ENCODE measurements around the gene ZSCAN16. TPM values are rescaled to one million over a fixed set of nuclear protein-coding genes. Genes with fewer than 3 reads are reported as not detected.

Gene ZSCAN16
- polyA plus RNA-seq, 1 experiment = 2.3 TPM

GRCh38 chr6:28104392-28105244, 19.8 kb upstream of the ZSCAN16 start:
- CTCF ChIA-PET = interaction anchor here (1.0 to 1.3 kb wide), 9 partner anchors 8 to 252 kb away, joined by 3 to 5 read pairs (median 3); partner anchors contain the start of gene ZSCAN16
- DNase-seq (ENCODE audit: low read depth) = no peak
- POLR2A ChIA-PET = interaction anchor here (1.2 kb wide), 1 partner anchor 33 kb away, joined by 3 read pairs; no protein-coding TSS in a partner anchor

GRCh38 chr6:28105245-28105639, 19.2 kb upstream of the ZSCAN16 start:
- Histone ChIP-seq H3K27me3 (ENCODE audit: control insufficient read depth, insufficient read depth, low read length) (no peaks in the 10 kb centered on the region), H3K36me3 (ENCODE audit: control insufficient read depth, insufficient read depth, low read length) (no peaks in the 10 kb centered on the region), H3K4me3 (ENCODE audit: low read depth, low read length) (peak overlapping the region; percentile 64)
- no peak for TF ChIP-seq CTCF (IDR thresholded peaks at IDR 0.05; ENCODE audit: insufficient read depth, low read depth, low read length)
- ChIA-PET CTCF (interaction anchor here (1.0 to 1.3 kb wide), 8 partner anchors 8 to 251 kb away, joined by 3 to 5 read pairs (median 3); partner anchors contain the start of gene ZSCAN16), POLR2A (interaction anchor here (1.2 kb wide), 1 partner anchor 32 kb away, joined by 3 read pairs; no protein-coding TSS in a partner anchor)
- no peak for DNase-seq (ENCODE audit: low read depth)

More at GRCh38 chr6:28104392-28105244, 19.8 kb upstream of the ZSCAN16 start:
- no peaks in the 10 kb centered on the region for H3K27me3 ChIP-seq (ENCODE audit: control insufficient read depth, insufficient read depth, low read length)
- peak; percentile 81 for TF ChIP-seq CTCF (IDR thresholded peaks at IDR 0.05; ENCODE audit: insufficient read depth, low read depth, low read length)
- H3K4me3 ChIP-seq (ENCODE audit: low read depth, low read length) = peak overlapping the region; percentile 64
- no peaks in the 10 kb centered on the region for H3K36me3 ChIP-seq (ENCODE audit: control insufficient read depth, insufficient read depth, low read length)

- POLR2A ChIA-PET = no interaction called here
- no peaks in the 10 kb centered on the region for H3K36me3 ChIP-seq (ENCODE audit: control insufficient read depth, insufficient read depth, low read length)
- DNase-seq (ENCODE audit: low read depth) = no peak
- CTCF ChIA-PET = interaction anchor here (0.9 to 1.8 kb wide), 2 partner anchors 9 to 249 kb away, joined by 4 to 5 read pairs; no protein-coding TSS in a partner anchor
- no peaks in the 10 kb centered on the region for H3K27me3 ChIP-seq (ENCODE audit: control insufficient read depth, insufficient read depth, low read length)
- TF ChIP-seq CTCF (IDR thresholded peaks at IDR 0.05; ENCODE audit: insufficient read depth, low read depth, low read length) = no peak
- H3K4me3 ChIP-seq (ENCODE audit: low read depth, low read length) = no peak overlapping the region
These were observed 16.9 kb upstream of the ZSCAN16 start for GRCh38 chr6:28107506-28107905.

- CTCF ChIA-PET = no interaction called here
- Histone ChIP-seq H3K27me3 (ENCODE audit: control insufficient read depth, insufficient read depth, low read length) (no peaks in the 10 kb centered on the region), H3K36me3 (ENCODE audit: control insufficient read depth, insufficient read depth, low read length) (peaks cover 8% of the 10 kb centered on the region), H3K4me3 (ENCODE audit: low read depth, low read length) (no peak overlapping the region)
- no peak for TF ChIP-seq CTCF (IDR thresholded peaks at IDR 0.05; ENCODE audit: insufficient read depth, low read depth, low read length)
- POLR2A ChIA-PET = no interaction called here
- no peak for DNase-seq (ENCODE audit: low read depth)
These were observed 12.4 kb upstream of the ZSCAN16 start for GRCh38 chr6:28111964-28112363.

GRCh38 chr6:28115799-28116198, 8.6 kb upstream of the ZSCAN16 start:
- DNase-seq (ENCODE audit: low read depth) = no peak
- ChIA-PET CTCF (interaction anchor here (1.8 kb wide), 1 partner anchor 11 kb away, joined by 5 read pairs; no protein-coding TSS in a partner anchor), POLR2A (no interaction called here)
- Histone ChIP-seq H3K4me3 (ENCODE audit: low read depth, low read length) (no peak overlapping the region), H3K27me3 (ENCODE audit: control insufficient read depth, insufficient read depth, low read length) (no peaks in the 10 kb centered on the region), H3K36me3 (ENCODE audit: control insufficient read depth, insufficient read depth, low read length) (peaks cover 13% of the 10 kb centered on the region)
- no peak for TF ChIP-seq CTCF (IDR thresholded peaks at IDR 0.05; ENCODE audit: insufficient read depth, low read depth, low read length)

Measured in BJ (cell line).